Measurements from ENCODE around the gene IGLL1.
A peak's percentile ranks its signal among the peaks of the same experiment; 100 is the strongest.
"Not testable (repeated sequence)": the region's sequence is repeated elsewhere in the genome, so short reads cannot be mapped to it uniquely, and the experiment has no call there.

The IGLL1 gene

DNA sequence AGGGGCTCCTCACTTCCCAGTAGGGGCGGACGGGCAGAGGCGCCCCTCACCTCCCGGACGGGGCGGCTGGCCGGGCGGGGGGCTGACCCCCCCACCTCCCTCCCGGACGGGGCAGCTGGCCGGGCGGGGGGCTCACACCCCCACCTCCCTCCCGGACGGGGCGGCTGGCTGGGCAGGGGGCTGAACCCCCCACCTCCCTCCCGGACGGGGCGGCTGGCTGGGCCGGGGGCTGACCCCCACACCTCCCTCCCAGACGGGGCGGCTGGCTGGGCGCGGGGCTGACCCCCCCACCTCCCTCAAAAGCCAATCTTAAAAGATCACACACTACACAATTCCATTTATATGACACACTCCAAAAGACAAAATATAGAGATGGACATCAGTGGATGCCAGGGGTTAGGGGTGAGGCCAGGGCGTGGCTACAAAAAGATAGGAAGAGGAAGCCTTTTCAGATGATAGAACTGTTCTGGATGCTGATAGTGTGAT lies 19.0 kb downstream of the IGLL1 start:
- DNase-seq, result not testable (repeated sequence)

DNA sequence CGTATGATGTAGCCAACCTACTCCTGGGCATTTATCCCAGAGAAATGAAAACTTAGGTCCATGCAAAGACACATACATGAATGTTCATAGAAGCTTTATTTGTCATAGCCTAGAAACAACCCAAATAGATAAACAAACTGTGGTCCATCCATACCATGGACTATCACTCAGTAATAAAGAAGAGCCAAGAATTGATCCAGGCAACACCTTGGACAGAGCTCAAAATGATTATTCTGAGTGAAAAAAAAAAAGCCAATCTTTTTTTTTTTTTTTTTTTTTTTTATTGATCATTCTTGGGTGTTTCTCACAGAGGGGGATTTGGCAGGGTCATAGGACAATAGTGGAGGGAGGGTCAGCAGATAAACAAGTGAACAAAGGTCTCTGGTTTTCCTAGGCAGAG lies 19.9 kb downstream of the IGLL1 start:
- DNase-seq, result not testable (repeated sequence)

DNA sequence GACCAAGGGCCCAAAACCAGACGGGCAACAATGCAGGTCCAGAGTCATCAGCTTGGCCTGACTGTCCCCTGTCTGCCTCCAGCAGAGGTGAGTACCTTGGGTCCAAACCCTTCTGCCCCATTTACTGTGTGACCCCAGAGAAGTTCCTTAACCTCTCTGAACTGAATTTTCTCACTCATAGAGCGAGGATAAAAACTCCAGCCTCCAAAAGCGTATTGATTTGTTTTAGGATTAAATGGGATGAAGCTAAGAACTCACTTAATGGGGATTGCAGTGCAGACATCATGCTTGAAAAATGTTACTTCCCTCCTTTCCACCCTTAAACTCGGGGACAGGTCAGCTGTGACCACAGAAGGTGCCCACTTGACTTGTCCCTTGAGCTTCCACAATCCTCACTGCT lies 22.6 kb downstream of the IGLL1 start:
- DNase-seq, result no peak

DNA sequence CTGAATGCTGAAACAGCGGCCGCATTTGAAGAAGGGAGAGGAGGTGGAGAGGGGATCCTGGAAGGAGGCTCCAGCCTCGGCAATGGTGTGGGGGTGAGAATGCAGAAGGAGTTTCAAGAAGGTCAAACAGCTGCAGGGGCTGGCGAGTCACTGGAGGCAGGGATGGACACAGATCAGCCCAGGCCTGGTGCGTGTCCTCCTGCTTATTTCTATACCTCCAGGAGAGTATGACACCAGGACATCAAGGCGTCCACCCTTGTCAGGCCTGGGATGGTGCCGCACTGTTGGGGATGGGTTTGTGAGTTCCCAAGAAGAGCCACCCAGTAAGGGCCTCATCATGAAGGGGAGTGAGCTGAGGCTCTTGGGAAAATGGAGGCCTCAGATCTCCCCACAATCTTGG lies 23.1 kb downstream of the IGLL1 start:
- DNase-seq, result no peak

DNA sequence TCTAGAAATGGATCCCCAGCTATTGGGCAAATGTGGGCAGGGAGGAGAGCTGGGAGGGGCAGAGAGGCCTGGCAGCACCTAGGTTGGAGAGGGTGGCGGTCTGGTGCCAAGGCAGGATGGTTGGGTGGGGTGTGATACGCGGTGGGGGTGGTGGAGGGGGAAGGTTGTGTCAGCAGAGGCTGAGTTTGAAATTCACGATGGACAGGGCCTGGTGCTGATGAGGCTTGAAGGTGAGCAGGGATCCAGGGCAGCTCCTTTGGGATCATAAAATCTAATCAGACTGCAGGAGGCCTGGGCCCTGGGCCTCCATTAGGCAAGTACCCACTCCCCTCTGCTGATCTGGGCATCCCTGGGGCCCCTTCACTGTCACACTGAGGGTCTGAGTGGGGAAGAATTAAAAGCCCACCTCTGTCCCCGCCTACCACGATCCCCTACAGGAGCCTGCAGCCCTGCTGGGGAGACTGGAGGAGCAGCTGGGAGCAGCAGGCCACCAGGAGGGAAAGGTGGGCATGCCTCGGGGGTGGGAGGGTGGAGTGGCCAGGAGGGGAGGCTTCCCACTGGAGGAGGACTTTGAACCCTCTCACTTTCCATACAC lies 24.0 kb downstream of the IGLL1 start:
- DNase-seq, result no peak

DNA sequence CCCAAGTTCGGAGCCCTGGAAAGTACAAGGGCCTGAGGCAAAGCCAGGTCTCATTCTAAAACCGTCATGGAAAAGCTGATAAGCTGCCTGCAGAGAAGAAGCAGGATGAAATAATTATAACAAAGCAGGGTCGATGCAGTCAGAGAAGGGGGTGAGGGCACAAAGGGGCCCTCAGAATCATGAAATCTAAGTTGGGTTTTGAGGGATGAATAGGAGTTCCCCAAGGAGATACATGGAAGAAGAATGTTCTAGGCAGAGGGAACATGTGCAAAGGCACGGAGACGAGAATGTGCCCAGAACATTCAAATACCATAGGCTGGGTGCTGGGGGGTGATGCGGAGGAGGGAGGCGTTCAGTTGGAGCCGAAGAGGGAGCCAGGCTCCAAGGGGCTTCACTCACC lies 25.0 kb downstream of the IGLL1 start:
- no peak for DNase-seq

DNA sequence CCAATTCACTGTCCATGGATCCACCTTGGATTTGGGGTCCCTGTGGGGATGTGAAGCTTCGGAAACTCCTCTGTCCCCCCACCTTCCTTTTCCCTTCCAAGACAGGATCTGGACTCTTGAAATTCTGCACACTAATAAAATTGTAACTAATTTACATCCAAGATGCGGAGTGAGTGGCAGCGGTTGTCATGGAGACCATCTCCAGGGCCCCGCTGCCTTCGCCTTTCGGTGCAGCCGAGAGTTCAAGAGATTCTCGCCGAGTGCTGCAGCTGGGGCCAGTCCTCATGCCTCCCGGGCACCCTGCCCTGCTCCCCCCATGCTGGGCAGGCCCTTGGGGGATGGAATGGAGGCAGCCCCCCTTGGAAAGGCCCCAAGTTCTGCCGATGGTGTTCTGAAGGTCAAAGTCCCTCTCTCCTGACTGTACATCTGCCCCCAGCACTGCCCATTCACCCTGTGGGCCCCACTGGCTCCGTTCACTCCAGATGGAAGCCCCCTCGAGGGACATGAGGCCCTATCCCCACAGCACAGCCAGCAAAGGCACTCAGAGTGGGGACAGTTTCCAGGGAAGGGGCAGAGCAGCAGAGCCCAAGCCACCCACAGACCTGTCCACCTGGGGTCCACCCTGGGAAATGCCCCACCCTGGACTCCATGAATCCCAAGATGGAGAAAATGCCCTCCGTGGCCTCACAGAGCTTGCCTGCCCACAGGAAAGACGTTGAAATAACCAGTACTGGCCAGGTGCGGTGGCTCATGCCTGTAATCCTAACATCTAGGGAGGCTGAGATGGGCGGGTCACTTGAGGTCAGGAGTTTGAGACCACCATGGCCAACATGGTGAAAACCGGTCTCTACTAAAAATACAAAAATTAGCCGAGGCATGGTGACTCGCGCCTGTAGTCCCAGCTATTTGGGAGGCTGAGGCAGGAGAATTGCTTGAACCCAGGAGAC lies 25.9 kb downstream of the IGLL1 start:
- no peak for DNase-seq

DNA sequence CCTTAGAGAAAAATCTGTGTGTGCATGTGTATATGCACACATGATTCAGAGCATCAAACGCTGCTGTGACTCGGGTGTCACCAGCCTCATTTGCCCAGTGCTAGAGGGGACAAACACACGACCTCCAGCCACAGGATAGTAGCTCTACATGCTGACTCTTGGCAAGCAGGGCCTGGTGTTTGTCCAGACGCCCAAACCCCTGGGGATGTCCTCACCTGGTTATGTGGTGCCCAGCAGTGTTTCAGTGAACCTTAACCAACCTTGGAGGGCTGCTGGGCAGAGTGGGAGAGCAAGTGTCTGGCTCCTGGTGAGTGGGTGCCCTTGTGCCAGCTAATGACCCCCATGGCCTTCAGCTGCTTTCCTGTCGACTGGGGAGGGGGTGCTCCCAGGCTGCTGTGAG lies 26.7 kb downstream of the IGLL1 start:
- no peak for DNase-seq

DNA sequence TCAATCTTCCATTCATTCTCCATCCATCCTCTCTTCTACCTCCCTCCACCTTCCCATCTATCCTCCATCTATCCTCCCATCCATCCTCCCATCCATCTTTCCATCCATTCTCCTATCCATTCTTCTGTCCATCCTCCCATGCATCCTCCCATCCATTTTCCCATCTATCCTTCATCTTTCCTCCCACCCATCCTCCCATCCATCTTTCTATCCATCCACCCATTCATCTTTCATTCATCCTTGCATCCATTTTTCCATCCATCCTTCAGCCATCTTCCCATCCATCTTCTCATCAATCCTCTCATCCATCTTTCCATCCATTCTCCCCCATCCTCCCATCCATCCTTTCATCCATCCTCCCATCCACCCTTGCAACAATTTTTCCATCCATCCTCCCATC lies 27.5 kb downstream of the IGLL1 start:
- DNase-seq, result no peak

DNA sequence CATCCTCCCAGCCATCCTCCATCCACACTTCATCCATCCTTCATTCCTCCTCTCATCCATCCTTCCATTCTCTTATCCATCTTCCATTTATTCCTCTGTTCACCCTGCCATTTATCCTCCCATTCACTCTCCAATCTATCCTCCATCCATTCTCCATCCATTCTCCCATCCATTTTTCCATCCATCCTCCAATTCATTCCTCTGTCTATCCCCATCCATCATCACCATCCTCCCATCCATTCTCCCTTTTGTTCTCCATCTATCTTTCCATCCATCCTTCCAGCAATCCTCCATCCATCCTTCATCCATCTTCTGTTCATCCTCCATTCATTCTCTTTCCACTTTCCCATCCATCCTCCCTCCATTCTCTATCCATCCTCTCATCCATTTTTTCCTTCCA lies 28.7 kb downstream of the IGLL1 start:
- DNase-seq, result no peak

DNA sequence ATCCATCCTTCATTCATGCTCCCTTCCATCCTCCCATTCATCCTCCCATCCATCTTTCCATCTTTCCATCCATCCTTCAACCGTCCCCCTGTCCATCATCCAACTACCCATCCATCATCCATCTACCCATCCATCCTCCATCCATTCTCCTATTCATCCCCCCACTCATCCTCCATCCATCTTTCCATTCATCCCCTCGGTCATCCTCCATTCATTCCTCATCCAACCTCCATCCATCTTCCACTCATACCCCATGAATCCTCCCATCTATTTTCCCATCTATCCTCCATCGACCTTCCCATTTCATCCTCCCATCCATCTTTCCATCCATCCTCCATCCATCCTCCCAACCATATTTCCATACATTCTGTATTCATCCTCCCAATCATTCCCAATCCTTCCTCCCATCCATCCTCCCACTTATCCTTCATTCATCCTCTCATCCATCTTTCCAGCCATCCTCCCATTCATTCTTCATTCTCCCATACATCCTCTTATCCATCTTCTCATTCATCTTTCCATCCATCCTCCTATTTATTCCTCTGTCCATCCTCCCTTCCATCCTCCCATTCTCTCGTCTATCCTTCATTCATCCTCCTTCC lies 29.9 kb downstream of the IGLL1 start:
- no peak for DNase-seq

DNA sequence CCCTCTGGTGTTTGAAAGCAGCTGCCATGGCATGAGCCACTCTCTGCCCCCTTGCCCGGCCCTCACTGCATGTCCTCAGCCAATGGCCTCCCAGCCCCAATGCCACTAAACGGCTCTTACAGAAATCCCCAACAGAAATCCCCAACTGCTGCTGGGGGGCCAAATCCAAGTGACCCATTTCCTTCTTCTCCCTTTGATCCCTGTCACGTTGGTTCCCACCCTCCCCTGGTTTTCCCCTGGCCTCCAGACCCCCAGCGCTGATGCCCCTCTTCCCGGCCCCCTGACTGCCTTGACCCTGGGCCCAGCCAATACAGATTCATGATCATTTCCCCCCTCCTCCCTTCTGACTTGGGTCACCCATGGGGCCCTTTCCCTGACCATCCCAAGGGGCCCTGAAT lies 30.9 kb downstream of the IGLL1 start:
- DNase-seq, result no peak

DNA sequence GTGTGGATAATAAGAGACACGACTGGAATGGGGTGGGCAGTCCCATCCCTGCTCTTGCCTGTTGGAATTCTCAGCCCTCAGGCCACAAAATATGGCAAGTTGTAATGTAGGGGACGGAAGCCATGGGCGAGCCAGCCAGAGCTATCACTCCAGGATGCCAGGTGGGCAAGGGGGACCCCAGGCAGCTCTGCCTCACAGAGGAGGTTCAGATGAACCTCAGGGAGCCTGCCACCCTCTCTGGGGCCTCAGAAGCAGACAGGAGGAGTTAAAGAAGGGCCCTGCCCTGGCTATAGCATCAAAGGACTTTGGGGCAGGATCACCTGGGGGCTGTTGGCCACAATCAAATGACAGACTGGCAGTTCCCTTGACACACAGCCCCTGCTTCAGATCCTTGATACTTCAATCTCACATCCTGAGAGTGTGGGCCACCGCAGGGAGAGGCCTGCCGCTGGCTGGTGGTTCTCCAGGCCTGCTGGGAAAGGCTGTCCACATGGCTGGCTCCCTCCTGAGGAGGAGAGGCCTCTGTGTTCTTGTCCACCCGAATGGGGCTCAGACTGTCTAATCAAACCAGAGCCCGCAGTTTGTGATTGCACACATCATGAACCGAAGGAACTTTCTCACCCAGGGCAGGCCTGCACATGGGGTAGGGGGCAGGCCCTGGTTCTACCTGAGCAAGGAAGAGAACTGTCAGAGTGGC lies 31.4 kb downstream of the IGLL1 start:
- DNase-seq, result peak; percentile 60

DNA sequence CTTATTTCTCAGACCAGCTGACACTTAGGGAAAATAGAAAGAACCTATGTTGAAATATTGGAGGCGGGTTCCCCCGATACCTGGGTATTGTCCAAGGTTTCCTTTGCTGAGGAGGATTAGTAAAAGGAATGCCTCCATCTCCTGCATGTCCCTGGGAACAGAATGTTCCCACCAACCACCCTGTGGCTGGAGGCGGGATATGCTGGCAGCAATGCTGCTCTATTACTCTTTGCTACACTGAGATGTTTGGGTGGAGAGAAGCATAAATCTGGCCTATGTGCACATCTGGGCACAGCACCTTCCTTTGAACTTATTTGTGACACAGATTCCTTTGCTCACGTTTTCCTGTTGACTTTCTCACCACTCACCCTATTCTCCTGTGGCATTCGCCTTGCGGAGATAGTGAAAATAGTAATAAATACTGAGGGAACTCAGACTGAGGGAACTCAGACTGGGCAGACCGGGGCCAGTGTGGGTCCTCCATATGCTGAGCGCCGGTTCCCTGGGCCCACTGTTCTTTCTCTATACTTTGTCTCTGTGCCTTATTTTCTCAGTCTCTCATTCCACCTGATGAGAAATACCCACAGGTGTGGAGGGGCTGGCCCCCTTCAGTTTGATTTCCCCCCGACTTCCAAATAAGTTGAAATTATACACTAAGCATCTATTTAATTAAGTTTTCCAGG lies 32.1 kb downstream of the IGLL1 start:
- DNase-seq, result peak; percentile 63

DNA sequence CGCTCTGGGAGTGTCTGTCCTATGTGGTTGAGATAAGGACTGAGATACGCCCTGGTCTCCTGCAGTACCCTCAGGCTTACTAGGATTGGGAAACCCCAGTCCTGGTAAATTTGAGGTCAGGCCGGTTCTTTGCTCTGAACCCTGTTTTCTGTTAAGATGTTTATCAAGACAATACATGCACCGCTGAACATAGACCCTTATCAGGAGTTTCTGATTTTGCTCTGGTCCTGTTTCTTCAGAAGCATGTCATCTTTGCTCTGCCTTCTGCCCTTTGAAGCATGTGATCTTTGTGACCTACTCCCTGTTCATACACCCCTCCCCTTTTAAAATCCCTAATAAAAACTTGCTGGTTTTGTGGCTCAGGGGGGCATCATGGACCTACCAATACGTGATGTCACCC lies 32.7 kb downstream of the IGLL1 start:
- not testable (repeated sequence) for DNase-seq

DNA sequence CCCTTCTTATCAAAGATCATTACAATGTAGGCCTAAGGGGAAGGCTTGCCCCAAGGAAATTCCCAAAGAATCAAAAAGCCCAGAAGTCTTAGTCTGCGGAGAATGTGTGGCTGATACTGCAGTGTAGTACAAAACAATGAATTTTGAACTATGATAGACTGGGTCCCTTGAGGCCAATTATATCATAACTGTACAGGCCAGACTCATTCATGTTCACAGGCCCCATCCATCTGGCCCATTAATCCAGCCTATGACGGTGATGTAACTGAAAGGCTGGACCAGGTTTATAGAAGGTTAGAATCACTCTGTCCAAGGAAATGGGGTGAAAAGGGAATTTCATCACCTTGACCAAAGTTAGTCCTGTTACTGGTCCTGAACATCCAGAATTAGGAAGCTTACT lies 35.2 kb downstream of the IGLL1 start:
- no peak for DNase-seq

DNA sequence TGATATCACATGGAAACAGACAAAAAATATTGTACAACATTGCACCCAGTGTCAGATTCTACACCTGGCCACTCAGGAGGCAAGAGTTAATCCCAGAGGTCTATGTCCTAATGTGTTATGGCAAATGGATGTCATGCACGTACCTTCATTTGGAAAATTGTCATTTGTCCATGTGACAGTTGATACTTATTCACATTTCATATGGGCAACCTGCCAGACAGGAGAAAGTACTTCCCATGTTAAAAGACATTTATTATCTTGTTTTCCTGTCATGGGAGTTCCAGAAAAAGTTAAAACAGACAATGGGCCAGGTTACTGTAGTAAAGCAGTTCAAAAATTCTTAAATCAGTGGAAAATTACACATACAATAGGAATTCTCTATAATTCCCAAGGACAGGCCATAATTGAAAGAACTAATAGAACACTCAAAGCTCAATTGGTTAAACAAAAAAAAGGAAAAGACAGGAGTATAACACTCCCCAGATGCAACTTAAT lies 36.5 kb downstream of the IGLL1 start:
- not testable (repeated sequence) for DNase-seq

DNA sequence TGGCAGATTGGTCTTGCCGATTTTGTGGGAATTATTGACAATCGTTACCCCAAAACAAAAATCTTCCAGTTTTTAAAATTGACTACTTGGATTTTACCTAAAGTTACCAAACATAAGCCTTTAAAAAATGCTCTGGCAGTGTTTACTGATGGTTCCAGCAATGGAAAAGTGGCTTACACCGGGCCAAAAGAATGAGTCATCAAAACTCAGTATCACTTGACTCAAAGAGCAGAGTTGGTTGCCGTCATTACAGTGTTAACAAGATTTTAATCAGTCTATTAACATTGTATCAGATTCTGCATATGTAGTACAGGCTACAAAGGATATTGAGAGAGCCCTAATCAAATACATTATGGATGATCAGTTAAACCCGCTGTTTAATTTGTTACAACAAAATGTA lies 37.2 kb downstream of the IGLL1 start:
- DNase-seq, result no peak

DNA sequence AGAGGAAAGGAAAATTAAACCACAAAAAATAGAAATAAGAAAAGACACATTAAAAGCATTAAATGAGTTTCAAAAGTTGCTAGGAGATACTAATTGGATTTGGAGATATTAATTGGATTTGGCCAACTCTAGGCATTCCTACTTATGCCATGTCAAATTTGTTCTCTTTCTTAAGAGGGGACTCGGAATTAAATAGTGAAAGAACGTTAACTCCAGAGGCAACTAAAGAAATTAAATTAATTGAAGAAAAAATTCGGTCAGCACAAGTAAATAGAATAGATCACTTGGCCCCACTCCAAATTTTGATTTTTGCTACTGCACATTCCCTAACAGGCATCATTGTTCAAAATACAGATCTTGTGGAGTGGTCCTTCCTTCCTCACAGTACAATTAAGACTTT lies 37.7 kb downstream of the IGLL1 start:
- not testable (repeated sequence) for DNase-seq

DNA sequence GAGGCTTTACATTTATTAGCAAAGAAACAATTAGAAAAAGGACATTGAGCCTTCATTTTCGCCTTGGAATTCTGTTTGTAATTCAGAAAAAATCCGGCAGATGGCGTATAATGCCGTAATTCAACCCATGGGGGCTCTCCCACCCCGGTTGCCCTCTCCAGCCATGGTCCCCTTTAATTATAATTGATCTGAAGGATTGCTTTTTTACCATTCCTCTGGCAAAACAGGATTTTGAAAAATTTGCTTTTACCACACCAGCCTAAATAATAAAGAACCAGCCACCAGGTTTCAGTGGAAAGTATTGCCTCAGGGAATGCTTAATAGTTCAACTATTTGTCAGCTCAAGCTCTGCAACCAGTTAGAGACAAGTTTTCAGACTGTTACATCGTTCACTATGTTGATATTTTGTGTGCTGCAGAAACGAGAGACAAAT lies 38.2 kb downstream of the IGLL1 start:
- not testable (repeated sequence) for DNase-seq

DNA sequence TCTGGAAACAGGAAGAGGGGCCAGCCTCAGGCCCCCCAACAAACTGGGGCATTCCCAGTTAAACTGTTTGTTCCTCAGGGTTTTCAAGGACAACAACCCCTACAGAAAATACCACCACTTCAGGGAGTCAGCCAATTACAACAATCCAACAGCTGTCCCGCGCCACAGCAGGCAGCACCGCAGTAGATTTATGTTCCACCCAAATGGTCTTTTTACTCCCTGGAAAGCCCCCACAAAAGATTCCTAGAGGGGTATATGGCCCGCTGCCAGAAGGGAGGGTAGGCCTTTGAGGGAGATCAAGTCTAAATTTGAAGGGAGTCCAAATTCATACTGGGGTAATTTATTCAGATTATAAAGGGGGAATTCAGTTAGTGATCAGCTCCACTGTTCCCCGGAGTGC lies 39.3 kb downstream of the IGLL1 start:
- DNase-seq, result not testable (repeated sequence)

DNA sequence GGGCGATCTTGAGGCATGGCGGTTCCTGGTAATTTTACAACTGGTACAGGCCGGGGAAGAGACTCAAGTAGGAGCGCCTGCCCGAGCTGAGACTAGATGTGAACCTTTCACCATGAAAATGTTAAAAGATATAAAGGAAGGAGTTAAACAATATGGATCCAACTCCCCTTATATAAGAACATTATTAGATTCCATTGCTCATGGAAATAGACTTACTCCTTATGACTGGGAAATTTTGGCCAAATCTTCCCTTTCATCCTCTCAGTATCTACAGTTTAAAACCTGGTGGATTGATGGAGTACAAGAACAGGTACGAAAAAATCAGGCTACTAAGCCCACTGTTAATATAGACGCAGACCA lies 40.3 kb downstream of the IGLL1 start:
- DNase-seq, result not testable (repeated sequence)
